DOHH2 (cell line): ENCODE measurements around the gene MAFG.

Experiments
- H3F3A ChIP-seq: fragments of 200-600 bp; sonication (generic), shearing (Covaris generic); 2 replicates; pipeline ENCODE4 v1.6.0; 2016; ENCODE audit warnings: antibody characterized with exemption, mild to moderate bottlenecking; ENCODE audit not compliant: control insufficient read depth, insufficient read depth
- H3K27ac ChIP-seq: fragments of 200-600 bp; sonication (generic); 2 replicates; pipeline ENCODE4 v1.5.1; 2014; ENCODE audit warnings: low read depth, mild to moderate bottlenecking, low read length, moderate library complexity
- H3K27me3 ChIP-seq: fragments of 200-600 bp; sonication (generic); 2 replicates; pipeline ENCODE4 v1.6.1; 2014; ENCODE audit warnings: mild to moderate bottlenecking, low read length, mixed read lengths; ENCODE audit not compliant: control insufficient read depth
- H3K36me3 ChIP-seq: fragments of 200-600 bp; sonication (generic); 2 replicates; pipeline ENCODE4 v1.6.1; 2014; ENCODE audit warnings: mild to moderate bottlenecking, low read length, moderate library complexity, mixed read lengths; ENCODE audit not compliant: control insufficient read depth
- H3K4me1 ChIP-seq: fragments of 200-600 bp; sonication (generic); 2 replicates; pipeline ENCODE4 v1.6.1; 2014; ENCODE audit warnings: mild to moderate bottlenecking, low read length, mixed read lengths; ENCODE audit not compliant: control insufficient read depth
- H3K4me2 ChIP-seq: fragments of 200-600 bp; sonication (generic); 2 replicates; pipeline ENCODE4 v1.6.0; 2014; ENCODE audit warnings: mild to moderate bottlenecking, low read length, moderate library complexity
- H3K4me3 ChIP-seq: fragments of 200-600 bp; sonication (generic); 2 replicates; pipeline ENCODE4 v1.5.1; 2014; ENCODE audit warnings: mild to moderate bottlenecking, low read length, mixed read lengths
- H3K79me2 ChIP-seq: fragments of 200-600 bp; sonication (generic); 2 replicates; pipeline ENCODE4 v1.6.1; 2014; ENCODE audit warnings: mild to moderate bottlenecking, low read length, mixed read lengths; ENCODE audit not compliant: control insufficient read depth
- H3K9me2 ChIP-seq: fragments of 200-600 bp; sonication (generic); replicated peaks from 2 replicates; pipeline ENCODE4 v1.6.1; 2014; ENCODE audit warnings: mild to moderate bottlenecking, low read length, mixed read lengths; ENCODE audit not compliant: control insufficient read depth
- H3K9me3 ChIP-seq: fragments of 200-600 bp; sonication (generic); 2 replicates; pipeline ENCODE4 v1.6.1; 2014; ENCODE audit warnings: antibody characterized with exemption, low read length, mixed read lengths; ENCODE audit not compliant: control insufficient read depth, insufficient read depth
- H4K20me1 ChIP-seq: fragments of 200-600 bp; sonication (generic); 2 replicates; pipeline ENCODE4 v1.6.0; 2014; ENCODE audit warnings: low read depth, mild to moderate bottlenecking, antibody characterized with exemption, low read length, moderate library complexity; ENCODE audit not compliant: control insufficient read depth, insufficient read depth
- EZH2phosphoT487 ChIP-seq: fragments of 200-600 bp; sonication (generic); IDR thresholded peaks from 2 replicates; pipeline ENCODE4 v1.6.1; 2017; ENCODE audit warnings: borderline replicate concordance, mild to moderate bottlenecking, antibody characterized with exemption, low read length, moderate library complexity, mixed read lengths
- TF ChIP-seq, protein P1 (sequence below): fragments of 200-600 bp; sonication (generic); IDR thresholded peaks from one replicate; pipeline ENCODE4 v1.5.1; 2014; ENCODE audit warnings: antibody characterized with exemption, mild to moderate bottlenecking, low read depth, low read length; ENCODE audit not compliant: poor library complexity, severe bottlenecking

The MAFG gene

DNA sequence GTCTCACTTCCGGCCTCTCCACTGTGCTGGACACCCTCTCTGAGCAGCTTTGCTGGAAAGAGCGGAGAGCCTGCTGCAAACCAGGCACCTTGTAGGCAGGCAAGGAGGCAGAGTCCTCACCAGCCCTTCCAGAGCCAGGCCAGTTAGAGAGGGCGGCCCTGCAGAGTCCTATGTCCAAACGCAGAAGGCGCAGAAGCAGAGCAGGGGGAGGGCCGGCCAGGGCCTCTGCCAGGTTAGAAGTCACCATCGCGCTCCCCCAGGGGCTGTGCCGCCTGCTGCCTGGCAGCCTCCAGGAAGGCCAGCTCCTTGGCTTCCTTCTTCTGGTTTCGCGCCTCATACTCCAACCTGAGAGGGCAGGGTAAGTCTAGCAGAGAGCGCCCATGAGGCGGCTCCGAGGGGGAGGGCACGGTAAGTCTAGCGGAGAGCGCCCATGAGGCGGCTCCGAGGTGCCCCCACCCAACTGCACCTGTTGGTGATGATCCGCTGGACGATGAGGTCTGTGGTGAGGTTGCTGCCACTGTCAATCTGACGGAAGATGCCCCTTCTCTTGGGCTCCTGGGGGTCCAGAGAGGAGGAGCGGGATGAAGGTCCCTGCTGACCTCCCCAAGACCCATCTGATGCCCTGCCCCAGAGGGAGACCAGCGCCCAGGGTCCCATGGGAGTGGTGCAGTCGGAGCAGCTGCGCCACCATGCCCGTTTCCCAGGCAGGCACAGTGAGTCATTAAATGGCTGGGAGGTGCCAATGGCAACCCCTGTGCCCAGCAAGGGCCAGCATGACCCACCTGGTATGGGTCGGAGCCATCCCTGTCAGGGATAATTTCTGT lies 22.7 kb downstream of the MAFG start:
- peaks cover 5% of the 10 kb centered on the region for H3K79me2 ChIP-seq
- peaks cover 5% of the 10 kb centered on the region for H3K4me1 ChIP-seq
- peaks cover 2% of the 10 kb centered on the region for H3K27me3 ChIP-seq
- no peak overlapping the region for H3K4me2 ChIP-seq
- H4K20me1 ChIP-seq, result peaks cover 4% of the 10 kb centered on the region; the same call in 1 of the 2 replicates
- no peak overlapping the region for H3K4me3 ChIP-seq
- no peaks in the 10 kb centered on the region for H3K9me2 ChIP-seq
- TF ChIP-seq EZH2phosphoT487, result no peak
- TF ChIP-seq, protein P1, sequence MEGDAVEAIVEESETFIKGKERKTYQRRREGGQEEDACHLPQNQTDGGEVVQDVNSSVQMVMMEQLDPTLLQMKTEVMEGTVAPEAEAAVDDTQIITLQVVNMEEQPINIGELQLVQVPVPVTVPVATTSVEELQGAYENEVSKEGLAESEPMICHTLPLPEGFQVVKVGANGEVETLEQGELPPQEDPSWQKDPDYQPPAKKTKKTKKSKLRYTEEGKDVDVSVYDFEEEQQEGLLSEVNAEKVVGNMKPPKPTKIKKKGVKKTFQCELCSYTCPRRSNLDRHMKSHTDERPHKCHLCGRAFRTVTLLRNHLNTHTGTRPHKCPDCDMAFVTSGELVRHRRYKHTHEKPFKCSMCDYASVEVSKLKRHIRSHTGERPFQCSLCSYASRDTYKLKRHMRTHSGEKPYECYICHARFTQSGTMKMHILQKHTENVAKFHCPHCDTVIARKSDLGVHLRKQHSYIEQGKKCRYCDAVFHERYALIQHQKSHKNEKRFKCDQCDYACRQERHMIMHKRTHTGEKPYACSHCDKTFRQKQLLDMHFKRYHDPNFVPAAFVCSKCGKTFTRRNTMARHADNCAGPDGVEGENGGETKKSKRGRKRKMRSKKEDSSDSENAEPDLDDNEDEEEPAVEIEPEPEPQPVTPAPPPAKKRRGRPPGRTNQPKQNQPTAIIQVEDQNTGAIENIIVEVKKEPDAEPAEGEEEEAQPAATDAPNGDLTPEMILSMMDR, result no peak
- peaks cover 57% of the 10 kb centered on the region for H3K36me3 ChIP-seq
- H3F3A ChIP-seq, result no peaks in the 10 kb centered on the region
- no peak overlapping the region for H3K27ac ChIP-seq
- H3K9me3 ChIP-seq, result no peaks in the 10 kb centered on the region

DNA sequence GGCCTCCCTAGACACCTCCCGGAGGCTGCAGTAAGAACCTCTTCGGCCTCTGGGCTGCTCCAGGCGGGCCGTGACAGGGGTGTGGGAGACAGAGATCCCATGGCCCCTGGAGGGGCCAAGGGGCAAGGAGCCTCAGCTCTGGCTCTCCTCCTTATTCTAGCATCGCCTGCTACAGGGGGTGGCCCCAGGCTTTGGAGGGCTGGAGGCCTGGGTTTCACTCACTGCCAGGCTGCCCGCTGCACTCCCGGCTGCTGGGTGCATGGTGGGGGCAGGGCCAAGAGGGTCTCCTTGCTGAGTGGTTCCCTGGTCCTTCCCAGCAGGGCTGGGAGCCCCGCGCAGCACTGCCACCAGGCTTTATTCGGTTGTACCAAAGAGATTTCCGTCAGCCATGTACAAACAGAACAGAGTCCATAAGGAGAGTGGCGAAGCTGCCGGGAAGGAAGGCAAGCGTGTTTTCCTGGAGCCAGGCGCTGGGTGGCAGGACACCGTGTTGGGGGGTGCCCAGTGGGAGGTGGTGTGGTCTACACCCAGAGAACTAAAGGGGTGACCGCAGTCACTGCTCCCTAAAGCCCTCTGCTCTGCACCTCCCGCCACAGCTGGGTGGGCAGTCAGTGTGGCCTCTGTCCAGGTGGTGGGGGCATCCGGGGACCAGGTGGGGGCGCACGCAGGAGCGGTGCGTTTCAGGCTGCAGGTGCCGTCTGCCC lies 23.5 kb downstream of the MAFG start:
- H3K36me3 ChIP-seq, result peaks cover 54% of the 10 kb centered on the region
- peaks cover 4% of the 10 kb centered on the region; the same call in 1 of the 2 replicates for H4K20me1 ChIP-seq
- H3F3A ChIP-seq, result no peaks in the 10 kb centered on the region
- no peak overlapping the region for H3K27ac ChIP-seq
- H3K9me3 ChIP-seq, result no peaks in the 10 kb centered on the region
- H3K4me2 ChIP-seq, result no peak overlapping the region
- no peak for TF ChIP-seq EZH2phosphoT487
- TF ChIP-seq, protein P1, result no peak
- H3K4me1 ChIP-seq, result no peaks in the 10 kb centered on the region; the same call in 1 of the 2 replicates
- peaks cover 2% of the 10 kb centered on the region for H3K27me3 ChIP-seq
- H3K79me2 ChIP-seq, result no peaks in the 10 kb centered on the region
- H3K4me3 ChIP-seq, result no peak overlapping the region
- no peaks in the 10 kb centered on the region for H3K9me2 ChIP-seq

DNA sequence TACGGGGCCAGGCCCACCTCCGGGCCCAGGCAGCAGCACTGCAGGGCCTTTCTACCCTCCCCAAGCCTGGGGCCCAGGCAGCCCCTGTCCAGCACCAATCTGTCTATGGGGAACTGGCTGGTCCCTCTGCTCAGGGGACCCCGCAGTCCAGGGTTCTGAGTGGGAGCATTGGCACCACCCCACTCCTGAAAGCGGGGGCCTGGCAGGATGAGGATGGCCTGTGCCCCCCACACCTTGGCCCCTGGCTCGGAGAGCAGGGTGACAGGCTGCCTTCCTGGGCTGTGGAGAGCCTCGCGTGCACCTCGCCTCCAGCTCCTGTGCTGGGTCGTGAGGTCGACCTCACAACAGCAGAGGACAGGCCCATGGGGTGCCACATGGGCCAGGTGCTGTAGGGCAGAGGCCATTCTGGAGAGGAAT lies 24.1 kb downstream of the MAFG start:
- Histone ChIP-seq H3K36me3 (peaks cover 55% of the 10 kb centered on the region), H3K4me2 (no peak overlapping the region), H3K9me2 (no peaks in the 10 kb centered on the region)

More for the DNA sequence above, 24.1 kb downstream of the MAFG start:
- H3K27ac ChIP-seq, result no peak overlapping the region
- H3K9me3 ChIP-seq, result no peaks in the 10 kb centered on the region
- peaks cover 2% of the 10 kb centered on the region for H3K27me3 ChIP-seq
- H3F3A ChIP-seq, result no peaks in the 10 kb centered on the region
- H3K4me3 ChIP-seq, result no peak overlapping the region
- H3K4me1 ChIP-seq, result no peaks in the 10 kb centered on the region; the same call in 1 of the 2 replicates
- H3K79me2 ChIP-seq, result no peaks in the 10 kb centered on the region
- H4K20me1 ChIP-seq, result peaks cover 4% of the 10 kb centered on the region; the same call in 1 of the 2 replicates
- TF ChIP-seq EZH2phosphoT487, result no peak
- TF ChIP-seq, protein P1, result no peak
